ENCODE data around the gene FBXO47. TPM values are rescaled to one million over a fixed set of nuclear protein-coding genes. Genes with fewer than 3 reads are reported as not detected.

Gene FBXO47
- total RNA-seq, 1 experiment from 2014 or later = not detected

DNA sequence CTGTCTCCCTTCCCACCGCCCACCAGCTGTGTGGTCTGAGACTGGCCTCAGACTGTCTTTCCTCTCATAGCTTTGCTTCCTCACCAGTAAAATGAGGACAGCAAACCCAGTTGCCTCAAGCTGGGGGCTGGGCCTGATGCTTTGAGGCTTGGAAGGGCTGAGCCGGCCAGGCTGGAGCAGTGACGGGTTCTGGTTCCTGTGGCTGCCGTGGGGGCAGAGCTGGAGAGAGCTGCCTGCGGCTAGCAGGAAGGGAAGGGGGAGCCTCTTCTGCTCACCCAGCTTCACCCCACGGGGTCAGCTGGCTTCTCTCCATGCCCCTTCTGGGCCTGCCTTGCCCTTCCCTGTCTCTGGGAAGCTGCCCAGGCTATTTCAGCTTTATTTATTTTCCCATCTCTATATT lies 73.6 kb downstream of the FBXO47 start:
- no peaks in the 10 kb centered on the region for H3F3A ChIP-seq (ENCODE audit: low read length, unreplicated experiment)
- no peak overlapping the region for H3K9ac ChIP-seq (ENCODE audit: low read length)
- no peaks in the 10 kb centered on the region for H3K9me3 ChIP-seq (ENCODE audit: low read length)
- TF ChIP-seq EZH2 (IDR thresholded peaks at IDR 0.05; ENCODE audit: low read length, unreplicated experiment) = no peak
- TF ChIP-seq CTCF (conservative IDR thresholded peaks at IDR 0.05; ENCODE audit: low read depth, low read length) = no peak
- TF ChIP-seq EZH2phosphoT487 (IDR thresholded peaks at IDR 0.05; ENCODE audit: borderline replicate concordance, low read length) = no peak
- H2AFZ ChIP-seq (ENCODE audit: low read length) = no peak overlapping the region
- POLR2A ChIA-PET (ENCODE audit: unreplicated experiment) = no interaction called here
- ATAC-seq (no peak), DNase-seq (no peak)
- no peaks in the 10 kb centered on the region for H3K27me3 ChIP-seq (ENCODE audit: low read length)
- CTCF ChIA-PET = no interaction called here
- H3K9me2 ChIP-seq (replicated peaks; ENCODE audit: low read length) = no peaks in the 10 kb centered on the region
- BruUV-seq (replicated peaks) = no TSS peak
- H3K4me1 ChIP-seq (ENCODE audit: insufficient read depth, low read length) = peaks cover 17% of the 10 kb centered on the region
- intact Hi-C loops (cut with micrococcal nuclease) = no loop called here
- H3K4me2 ChIP-seq (ENCODE audit: low read length) = no peak overlapping the region
- no peak overlapping the region for H3K27ac ChIP-seq (ENCODE audit: low read length)
- H4K20me1 ChIP-seq (ENCODE audit: low read length) = no peaks in the 10 kb centered on the region
- H3K36me3 ChIP-seq (ENCODE audit: low read depth, low read length) = peaks cover 2% of the 10 kb centered on the region; the same call in 1 of the 2 replicates
- no peak overlapping the region for H3K4me3 ChIP-seq (ENCODE audit: low read length)
- no peaks in the 10 kb centered on the region for H3K79me2 ChIP-seq (ENCODE audit: low read length)

DNA sequence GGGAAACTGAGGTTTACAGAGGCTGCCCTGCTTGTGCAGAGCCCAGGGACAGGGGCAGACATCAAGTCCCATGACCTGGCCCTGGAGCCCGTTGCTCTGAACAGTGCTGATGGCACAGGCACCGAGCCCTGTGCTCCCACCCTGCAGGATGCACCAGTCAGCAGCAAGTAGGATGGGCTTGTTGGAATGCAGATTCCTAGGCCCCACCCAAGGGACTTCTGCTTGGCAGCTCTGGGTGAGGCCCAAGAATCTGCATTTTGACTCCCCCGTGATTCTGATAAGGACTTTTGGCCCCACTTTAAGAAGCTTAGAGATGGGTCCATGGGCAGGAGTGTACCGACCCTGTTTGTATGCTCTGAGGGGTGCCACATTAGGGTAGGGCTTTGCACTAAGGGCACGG lies 74.1 kb downstream of the FBXO47 start:
- DNase-seq (no peak), ATAC-seq (no peak)
- POLR2A ChIA-PET (ENCODE audit: unreplicated experiment) = no interaction called here
- Histone ChIP-seq H3K9ac (ENCODE audit: low read length) (no peak overlapping the region), H3K9me2 (replicated peaks; ENCODE audit: low read length) (no peaks in the 10 kb centered on the region), H4K20me1 (ENCODE audit: low read length) (no peaks in the 10 kb centered on the region), H3K79me2 (ENCODE audit: low read length) (no peaks in the 10 kb centered on the region), H3K9me3 (ENCODE audit: low read length) (no peaks in the 10 kb centered on the region), H3K4me3 (ENCODE audit: low read length) (no peak overlapping the region), H3K36me3 (ENCODE audit: low read depth, low read length) (no peaks in the 10 kb centered on the region; the same call in 1 of the 2 replicates), H3K4me2 (ENCODE audit: low read length) (no peak overlapping the region), H3K4me1 (ENCODE audit: insufficient read depth, low read length) (peaks cover 12% of the 10 kb centered on the region), H3K27me3 (ENCODE audit: low read length) (no peaks in the 10 kb centered on the region), H3F3A (ENCODE audit: low read length, unreplicated experiment) (no peaks in the 10 kb centered on the region), H2AFZ (ENCODE audit: low read length) (no peak overlapping the region), H3K27ac (ENCODE audit: low read length) (no peak overlapping the region)
- intact Hi-C loops (cut with micrococcal nuclease) = no loop called here
- CTCF ChIA-PET = no interaction called here
- TF ChIP-seq EZH2 (IDR thresholded peaks at IDR 0.05; ENCODE audit: low read length, unreplicated experiment) (no peak), EZH2phosphoT487 (IDR thresholded peaks at IDR 0.05; ENCODE audit: borderline replicate concordance, low read length) (no peak), CTCF (conservative IDR thresholded peaks at IDR 0.05; ENCODE audit: low read depth, low read length) (no peak)
- no TSS peak for BruUV-seq (replicated peaks)

- ChIA-PET CTCF (no interaction called here), POLR2A (ENCODE audit: unreplicated experiment) (no interaction called here)
- Histone ChIP-seq H3K9ac (ENCODE audit: low read length) (no peak overlapping the region), H3K9me3 (ENCODE audit: low read length) (no peaks in the 10 kb centered on the region), H3F3A (ENCODE audit: low read length, unreplicated experiment) (no peaks in the 10 kb centered on the region), H3K4me2 (ENCODE audit: low read length) (no peak overlapping the region), H3K27me3 (ENCODE audit: low read length) (no peaks in the 10 kb centered on the region), H3K79me2 (ENCODE audit: low read length) (peaks cover 2% of the 10 kb centered on the region; the same call in 1 of the 2 replicates), H3K4me3 (ENCODE audit: low read length) (no peak overlapping the region), H2AFZ (ENCODE audit: low read length) (no peak overlapping the region), H3K9me2 (replicated peaks; ENCODE audit: low read length) (no peaks in the 10 kb centered on the region), H3K4me1 (ENCODE audit: insufficient read depth, low read length) (peaks cover 7% of the 10 kb centered on the region; the same call in 1 of the 2 replicates), H3K36me3 (ENCODE audit: low read depth, low read length) (no peaks in the 10 kb centered on the region; the same call in 1 of the 2 replicates), H3K27ac (ENCODE audit: low read length) (no peak overlapping the region), H4K20me1 (ENCODE audit: low read length) (no peaks in the 10 kb centered on the region)
- intact Hi-C loops (cut with micrococcal nuclease) = no loop called here
- TF ChIP-seq CTCF (conservative IDR thresholded peaks at IDR 0.05; ENCODE audit: low read depth, low read length) = no peak
- TF ChIP-seq EZH2 (IDR thresholded peaks at IDR 0.05; ENCODE audit: low read length, unreplicated experiment) = no peak
- DNase-seq (no peak), ATAC-seq (no peak)
- no TSS peak for BruUV-seq (replicated peaks)
These were observed 74.6 kb downstream of the FBXO47 start for GRCh38 chr17:38892620-38893019.

Data from PC-3 (cell line).